Thyroid gland (tissue), 4 donors: Measurements from ENCODE around the gene GLYR1.

Source experiments
- POLR2A ChIP-seq, 2 donors: fragments of 450-650 bp; IDR thresholded peaks; one replicate each; pipeline ENCODE4 v1.6.1; 2017; ENCODE audit warnings: antibody characterized with exemption in 2 of 2, mild to moderate bottlenecking in 2 of 2, moderate library complexity in 1 of 2
- TF ChIP-seq, protein P1 (sequence below), 6 experiments: fragments of 200-600 bp in 3 of 6; fragments of 450-650 bp in 3 of 6; sonication (generic) in 3 of 6; IDR thresholded peaks; one replicate each; pipeline ENCODE4 v1.5.1; 2016 to 2019; ENCODE audit warnings: antibody characterized with exemption in 6 of 6, mild to moderate bottlenecking in 2 of 6, inconsistent platforms in 1 of 6, moderate library complexity in 1 of 6

DNA sequence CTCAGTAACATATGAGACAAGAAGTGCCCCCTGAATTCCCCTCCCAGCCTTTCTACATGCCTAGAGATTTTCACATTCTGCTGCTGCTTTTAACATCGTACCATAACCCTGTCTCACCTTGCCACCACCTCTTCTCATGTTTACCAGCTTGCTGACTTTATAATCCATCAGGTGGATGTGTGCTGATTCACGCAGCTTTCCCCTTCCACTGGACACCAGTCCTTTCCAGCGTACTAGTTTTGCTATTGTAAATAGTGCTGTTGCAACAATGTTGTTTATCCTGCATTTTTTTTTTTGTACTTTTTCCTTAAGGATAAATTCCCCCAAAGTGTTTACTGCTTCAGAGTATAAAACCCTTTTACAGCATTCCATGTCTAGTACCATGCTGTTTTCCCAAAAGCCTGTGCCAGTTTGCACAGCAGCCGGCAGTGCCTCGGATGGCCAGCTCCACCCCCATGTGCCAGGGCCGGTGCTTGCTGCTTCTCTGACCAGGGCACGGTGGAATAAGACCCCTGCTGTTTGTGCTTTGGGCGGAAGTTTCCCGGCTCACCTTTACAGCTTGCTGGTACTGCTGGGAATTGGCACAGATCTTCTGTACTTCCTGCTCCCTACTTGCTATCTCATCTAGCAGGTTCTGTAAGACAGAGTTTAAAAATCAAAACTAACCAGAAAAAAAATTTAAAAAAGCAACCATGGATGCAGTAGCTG lies 41.5 kb upstream of the GLYR1 start:
- TF ChIP-seq POLR2A (IDR thresholded peaks at IDR 0.05) = no peak
- TF ChIP-seq, protein P1, sequence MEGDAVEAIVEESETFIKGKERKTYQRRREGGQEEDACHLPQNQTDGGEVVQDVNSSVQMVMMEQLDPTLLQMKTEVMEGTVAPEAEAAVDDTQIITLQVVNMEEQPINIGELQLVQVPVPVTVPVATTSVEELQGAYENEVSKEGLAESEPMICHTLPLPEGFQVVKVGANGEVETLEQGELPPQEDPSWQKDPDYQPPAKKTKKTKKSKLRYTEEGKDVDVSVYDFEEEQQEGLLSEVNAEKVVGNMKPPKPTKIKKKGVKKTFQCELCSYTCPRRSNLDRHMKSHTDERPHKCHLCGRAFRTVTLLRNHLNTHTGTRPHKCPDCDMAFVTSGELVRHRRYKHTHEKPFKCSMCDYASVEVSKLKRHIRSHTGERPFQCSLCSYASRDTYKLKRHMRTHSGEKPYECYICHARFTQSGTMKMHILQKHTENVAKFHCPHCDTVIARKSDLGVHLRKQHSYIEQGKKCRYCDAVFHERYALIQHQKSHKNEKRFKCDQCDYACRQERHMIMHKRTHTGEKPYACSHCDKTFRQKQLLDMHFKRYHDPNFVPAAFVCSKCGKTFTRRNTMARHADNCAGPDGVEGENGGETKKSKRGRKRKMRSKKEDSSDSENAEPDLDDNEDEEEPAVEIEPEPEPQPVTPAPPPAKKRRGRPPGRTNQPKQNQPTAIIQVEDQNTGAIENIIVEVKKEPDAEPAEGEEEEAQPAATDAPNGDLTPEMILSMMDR (IDR thresholded peaks at IDR 0.05) = no peak
